ENCODE results near the gene MTG2. TPM values are rescaled to one million over a fixed set of nuclear protein-coding genes. Genes with fewer than 3 reads are reported as not detected.

The MTG2 gene
- total and polyA plus RNA-seq, 10 of the 15 experiments (the other 5 are each of a cell fraction or from before 2014, with no cell fraction given), result 6.2 to 52.4 (median 34.3) TPM

GRCh38 chr20:62192635-62193034 is 9.8 kb downstream of the MTG2 start (continued):
- no peak for TF ChIP-seq NR2F1 (conservative IDR thresholded peaks at IDR 0.05)
- no peak for TF ChIP-seq SMAD1 (IDR thresholded peaks at IDR 0.05; ENCODE audit: low read depth, partially characterized antibody)
- TF ChIP-seq USF1 (IDR thresholded peaks at IDR 0.05; ENCODE audit: borderline replicate concordance, extremely low read length, insufficient read depth, low read depth, low read length), result no peak
- no peak for TF ChIP-seq SIN3A (IDR thresholded peaks at IDR 0.05; ENCODE audit: low read depth, low read length)
- TF ChIP-seq RELB (IDR thresholded peaks at IDR 0.05; ENCODE audit: low read depth), result no peak
- no peak for TF ChIP-seq BRCA1 (IDR thresholded peaks at IDR 0.05; ENCODE audit: low read depth, low read length)
- no peak for TF ChIP-seq SREBF1 (IDR thresholded peaks at IDR 0.05; ENCODE audit: low read length)

- TF ChIP-seq NR2C2 (IDR thresholded peaks at IDR 0.05; ENCODE audit: borderline replicate concordance, control insufficient read depth, insufficient read length, low read depth), result no peak
- TF ChIP-seq RCOR1 (conservative IDR thresholded peaks at IDR 0.05; ENCODE audit: low read depth, low read length), result no peak
- no peak for TF ChIP-seq NBN (IDR thresholded peaks at IDR 0.05)
- SMC1A ChIA-PET (ENCODE audit: uncharacterized antibody, unreplicated experiment), result interaction anchor here (0.6 kb wide), 1 partner anchor 47 kb away, joined by 3 read pairs; no protein-coding TSS in a partner anchor
- H3K4me2 ChIP-seq (ENCODE audit: control insufficient read depth, insufficient read depth), result no peak overlapping the region
- no peaks in the 10 kb centered on the region for H3K27me3 ChIP-seq (replicated peaks in 1 of 2; ENCODE audit: control insufficient read depth in 2 of 2, insufficient read depth in 2 of 2, low read length in 1 of 2)
- no peak overlapping the region for H3K4me3 ChIP-seq
- CTCF ChIA-PET, result no interaction called here
- H3K4me1 ChIP-seq (ENCODE audit: control insufficient read depth, insufficient read depth, low read length), result peaks cover 5% of the 10 kb centered on the region; the same call in 1 of the 2 replicates
- in situ Hi-C loops (cut with MboI) (no loop called here), intact Hi-C loops (cut with micrococcal nuclease; ENCODE audit: unreplicated experiment) (no loop called here)
- WGBS (ENCODE audit: insufficient coverage, insufficient replicate concordance, low lambda C conversion rate, missing lambda C conversion rate), result 85% methylated on average over 29 of the region's 29 CpGs
- no peaks in the 10 kb centered on the region; the same call in 1 of the 2 replicates for H3K79me2 ChIP-seq (ENCODE audit: control insufficient read depth, insufficient read depth, low read length)
- H3K27ac ChIP-seq (ENCODE audit: control insufficient read depth, insufficient read depth), result no peak overlapping the region
- RAD21 ChIA-PET (ENCODE audit: unreplicated experiment), result no interaction called here
- BruUV-seq (replicated peaks), result no TSS peak
- FAIRE-seq, result no peak
- H3K9me3 ChIP-seq (replicated peaks; ENCODE audit: control insufficient read depth, insufficient read depth, low read length), result no peaks in the 10 kb centered on the region
- peaks cover 7 to 13% of the 10 kb centered on the region in 2 experiments; a peak in 3 of 4 replicates for H3K36me3 ChIP-seq (ENCODE audit: control insufficient read depth in 2 of 2, insufficient read depth in 2 of 2, low read length in 1 of 2)
- H4K20me1 ChIP-seq (ENCODE audit: control insufficient read depth, insufficient read depth), result no peaks in the 10 kb centered on the region
- H3K9ac ChIP-seq (ENCODE audit: control insufficient read depth, insufficient read depth, low read length), result no peak overlapping the region
- no peak overlapping the region for H2AFZ ChIP-seq (ENCODE audit: control insufficient read depth, low read depth, low read length)
- POLR2A ChIA-PET, result no interaction called here
- ATAC-seq, result no peak
- no peak for DNase-seq (ENCODE audit: low read depth, low spot score)
Measured at GRCh38 chr20:62193079-62194025, 10.5 kb downstream of the MTG2 start.

Measured in GM12878 (cell line).